Tongue (tissue), 3 donors: ENCODE results near the gene ENSA. TPM values are rescaled to one million over a fixed set of nuclear protein-coding genes. Genes with fewer than 3 reads are reported as not detected.
A peak's percentile ranks its signal among the peaks of the same experiment; 100 is the strongest.
"Not testable (repeated sequence)": the region's sequence is repeated elsewhere in the genome, so short reads cannot be mapped to it uniquely, and the experiment has no call there.

ENCODE experiments used
- DNase-seq: peaks from one replicate; pipeline ENCODE4 v3.0.0-alpha.2; 2015
- small RNA-seq: library from RNA; depleted of rRNA; stranded (forward); fragments of <200 nt; gene quantifications from one replicate; pipeline ENCODE3, GENCODE V24; 2014; ENCODE audit warnings: low replicate concordance
- total RNA-seq: library from RNA; depleted of rRNA; stranded (reverse); fragments of >200 nt; gene quantifications from one replicate; pipeline ENCODE4 v1.2.3, GENCODE V29; 2014

The ENSA gene
- total RNA-seq, 1 donor from 2014 or later, result 110 TPM

- not testable (repeated sequence) for DNase-seq
These were observed 48.4 kb downstream of the ENSA start for GRCh38 chr1:150580966-150581365.

- no peak for DNase-seq
These were observed 49.3 kb downstream of the ENSA start for GRCh38 chr1:150579945-150580642.

- peak; percentile 98 for DNase-seq
These were observed 50.1 kb downstream of the ENSA start, which contains the start of gene MCL1 for GRCh38 chr1:150579110-150579944. Gene MCL1 (minus strand): TSS chr1:150579610. CDS start chr1:150579530, 80 bp downstream.

GRCh38 chr1:150578272-150579109, 50.9 kb downstream of the ENSA start:
- peak; percentile 91 for DNase-seq

- peak; percentile 64 for DNase-seq
These were observed 51.7 kb downstream of the ENSA start for GRCh38 chr1:150577557-150578271.

- peak; percentile 36 for DNase-seq
These were observed 52.4 kb downstream of the ENSA start for GRCh38 chr1:150576794-150577556.

- no peak for DNase-seq
These were observed 53.1 kb downstream of the ENSA start for GRCh38 chr1:150576367-150576711.

- DNase-seq, result peak; percentile 33
These were observed 53.7 kb downstream of the ENSA start for GRCh38 chr1:150575518-150576366.

GRCh38 chr1:150575072-150575489, 54.3 kb downstream of the ENSA start:
- DNase-seq, result peak; percentile 32

GRCh38 chr1:150574260-150575071, 54.9 kb downstream of the ENSA start:
- peak; percentile 29 for DNase-seq

GRCh38 chr1:150573648-150574071, 55.8 kb downstream of the ENSA start:
- not testable (repeated sequence) for DNase-seq

- DNase-seq, result no peak
These were observed 56.3 kb downstream of the ENSA start for GRCh38 chr1:150572918-150573647.

Small RNAs within 50 kb of the gene (small RNA-seq; reads per million reads assigned to genes)
- not detected for gene RF00015
- gene RF00561, result not detected

Other genes with a start within 250 kb of the ENSA start
- gene TARS2, start 142.2 kb downstream of the ENSA start, total RNA-seq, result 18.7 TPM
- gene ECM1, start 121.5 kb downstream of the ENSA start, total RNA-seq, result 19.3 TPM
- gene FALEC, start 113.9 kb downstream of the ENSA start, total RNA-seq, result not detected
- gene ADAMTSL4, start 80.2 kb downstream of the ENSA start, total RNA-seq, result 50.4 TPM
- gene MCL1, start 50.0 kb downstream of the ENSA start, total RNA-seq, result 256 TPM
- gene GOLPH3L, start 67.5 kb upstream of the ENSA start, total RNA-seq, result 15.5 TPM
- not detected for gene HORMAD1, start 91.3 kb upstream of the ENSA start, total RNA-seq
- 17.6 TPM for gene CTSS, start 136.2 kb upstream of the ENSA start, total RNA-seq
- 85.3 TPM for gene CTSK, start 178.6 kb upstream of the ENSA start, total RNA-seq
- gene ARNT, start 247.0 kb upstream of the ENSA start, total RNA-seq, result 60.7 TPM